GM06990 (cell line): ENCODE data around the gene CBFA2T3.

Experiments used
- DNase-seq: peaks from one replicate; pipeline ENCODE4 v3.0.0-alpha.2; 2011; ENCODE audit not compliant: insufficient read length; ENCODE audit errors: extremely low read depth
- H3K27me3 ChIP-seq: replicated peaks from 2 replicates; pipeline ENCODE4 v1.6.0; 2011; ENCODE audit warnings: low read length; ENCODE audit not compliant: control insufficient read depth, insufficient read depth
- H3K36me3 ChIP-seq: 2 replicates; pipeline ENCODE4 v1.5.1; 2011; ENCODE audit warnings: low read length; ENCODE audit not compliant: control insufficient read depth, insufficient read depth
- H3K4me3 ChIP-seq: replicated peaks from 2 replicates; pipeline ENCODE4 v1.5.1; 2011; ENCODE audit warnings: low read depth, mild to moderate bottlenecking, control low read depth, low read length
- TF ChIP-seq, protein P1 (sequence below): IDR thresholded peaks from 2 replicates; pipeline ENCODE4 v1.5.1; 2011; ENCODE audit warnings: low read length, control low read depth, mild to moderate bottlenecking, inconsistent platforms; ENCODE audit not compliant: insufficient read depth, poor library complexity, severe bottlenecking

The CBFA2T3 gene

GRCh38 chr16:88905563-88905962, 71.4 kb downstream of the CBFA2T3 start:
- peaks cover 3% of the 10 kb centered on the region for H3K36me3 ChIP-seq
- H3K4me3 ChIP-seq: no peak overlapping the region
- TF ChIP-seq, protein P1, sequence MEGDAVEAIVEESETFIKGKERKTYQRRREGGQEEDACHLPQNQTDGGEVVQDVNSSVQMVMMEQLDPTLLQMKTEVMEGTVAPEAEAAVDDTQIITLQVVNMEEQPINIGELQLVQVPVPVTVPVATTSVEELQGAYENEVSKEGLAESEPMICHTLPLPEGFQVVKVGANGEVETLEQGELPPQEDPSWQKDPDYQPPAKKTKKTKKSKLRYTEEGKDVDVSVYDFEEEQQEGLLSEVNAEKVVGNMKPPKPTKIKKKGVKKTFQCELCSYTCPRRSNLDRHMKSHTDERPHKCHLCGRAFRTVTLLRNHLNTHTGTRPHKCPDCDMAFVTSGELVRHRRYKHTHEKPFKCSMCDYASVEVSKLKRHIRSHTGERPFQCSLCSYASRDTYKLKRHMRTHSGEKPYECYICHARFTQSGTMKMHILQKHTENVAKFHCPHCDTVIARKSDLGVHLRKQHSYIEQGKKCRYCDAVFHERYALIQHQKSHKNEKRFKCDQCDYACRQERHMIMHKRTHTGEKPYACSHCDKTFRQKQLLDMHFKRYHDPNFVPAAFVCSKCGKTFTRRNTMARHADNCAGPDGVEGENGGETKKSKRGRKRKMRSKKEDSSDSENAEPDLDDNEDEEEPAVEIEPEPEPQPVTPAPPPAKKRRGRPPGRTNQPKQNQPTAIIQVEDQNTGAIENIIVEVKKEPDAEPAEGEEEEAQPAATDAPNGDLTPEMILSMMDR: no peak
- H3K27me3 ChIP-seq: no peaks in the 10 kb centered on the region
- no peak for DNase-seq

DNA sequence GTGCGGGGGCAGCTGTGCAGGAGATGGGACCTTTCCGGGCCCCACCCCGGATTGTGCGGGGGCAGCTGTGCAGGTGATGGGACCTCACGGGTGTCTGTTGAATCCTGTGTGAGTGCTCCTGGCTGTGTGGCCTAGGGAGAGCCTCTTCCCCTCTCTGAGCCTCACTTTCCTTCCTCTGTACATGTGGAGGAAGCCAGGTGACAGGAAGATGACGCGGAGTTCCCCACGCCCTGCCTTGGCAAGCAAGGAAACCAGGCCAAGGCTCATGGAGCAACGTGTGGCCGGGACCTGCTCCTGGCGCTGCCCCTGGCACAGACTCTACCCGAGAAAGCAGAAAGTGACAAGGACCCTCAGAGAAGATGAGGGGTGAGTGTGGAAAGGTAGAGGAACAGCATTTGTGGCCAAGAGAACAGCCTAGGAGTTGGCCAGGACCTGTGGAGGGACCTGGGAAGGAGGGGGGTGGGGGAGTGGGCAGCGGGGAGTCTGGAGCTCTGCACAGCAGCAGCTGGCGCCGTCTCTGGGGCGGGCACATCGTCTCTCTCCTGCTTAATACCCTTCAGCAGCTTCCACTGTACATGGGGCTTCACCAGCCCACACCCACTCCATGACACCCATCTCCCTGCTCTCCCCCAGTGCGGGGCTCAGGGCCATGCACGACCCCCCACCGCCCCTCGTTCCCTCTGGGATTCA, 72.2 kb downstream of the CBFA2T3 start:
- peaks cover 6% of the 10 kb centered on the region for H3K36me3 ChIP-seq
- no peak overlapping the region for H3K4me3 ChIP-seq
- no peaks in the 10 kb centered on the region for H3K27me3 ChIP-seq
- DNase-seq: no peak
- TF ChIP-seq, protein P1: no peak

DNA sequence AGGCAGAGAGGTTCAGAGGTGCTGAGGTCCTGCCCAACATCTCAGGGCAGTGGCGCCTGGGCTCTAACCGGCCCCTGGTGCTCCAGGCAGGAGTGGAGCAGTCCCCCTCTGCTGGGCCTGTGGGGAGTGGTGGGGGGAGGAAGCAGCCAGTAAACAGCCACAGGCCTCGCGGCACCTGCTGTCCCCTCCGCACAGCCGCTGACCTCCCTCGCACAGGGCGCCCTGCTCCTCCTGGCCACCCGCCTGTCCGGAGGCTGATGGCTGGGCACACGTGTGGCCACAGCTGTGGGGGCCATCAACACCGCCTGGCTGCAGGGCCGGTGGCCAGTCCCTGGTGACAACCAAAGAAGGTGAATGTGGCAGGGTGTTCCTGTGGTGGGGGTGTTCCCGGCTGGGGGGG, 73.7 kb downstream of the CBFA2T3 start:
- Histone ChIP-seq H3K36me3 (peaks cover 8% of the 10 kb centered on the region), H3K4me3 (no peak overlapping the region), H3K27me3 (no peaks in the 10 kb centered on the region)
- TF ChIP-seq, protein P1: no peak
- DNase-seq: no peak

DNA sequence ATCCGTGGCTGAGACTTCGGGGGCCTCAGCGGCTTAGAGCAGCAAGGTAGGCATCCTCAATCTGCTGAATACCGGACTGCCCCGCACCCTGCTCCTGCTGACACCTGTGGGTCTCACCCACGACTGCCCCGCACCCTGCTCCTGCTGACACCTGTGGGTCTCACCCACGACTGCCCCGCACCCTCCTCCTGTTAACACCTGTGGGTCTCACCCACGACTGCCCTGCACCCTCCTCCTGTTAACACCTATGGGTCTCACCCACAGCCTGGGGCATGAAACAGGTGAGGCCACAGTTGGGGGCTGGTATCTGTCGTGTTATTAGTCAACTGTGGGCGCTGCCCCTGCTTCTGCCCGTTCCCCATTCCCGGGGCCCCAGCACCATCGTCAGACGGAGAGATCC, 74.3 kb downstream of the CBFA2T3 start:
- H3K27me3 ChIP-seq: no peaks in the 10 kb centered on the region
- no peak for DNase-seq
- no peak overlapping the region for H3K4me3 ChIP-seq
- TF ChIP-seq, protein P1: no peak
- H3K36me3 ChIP-seq: peaks cover 8% of the 10 kb centered on the region

DNA sequence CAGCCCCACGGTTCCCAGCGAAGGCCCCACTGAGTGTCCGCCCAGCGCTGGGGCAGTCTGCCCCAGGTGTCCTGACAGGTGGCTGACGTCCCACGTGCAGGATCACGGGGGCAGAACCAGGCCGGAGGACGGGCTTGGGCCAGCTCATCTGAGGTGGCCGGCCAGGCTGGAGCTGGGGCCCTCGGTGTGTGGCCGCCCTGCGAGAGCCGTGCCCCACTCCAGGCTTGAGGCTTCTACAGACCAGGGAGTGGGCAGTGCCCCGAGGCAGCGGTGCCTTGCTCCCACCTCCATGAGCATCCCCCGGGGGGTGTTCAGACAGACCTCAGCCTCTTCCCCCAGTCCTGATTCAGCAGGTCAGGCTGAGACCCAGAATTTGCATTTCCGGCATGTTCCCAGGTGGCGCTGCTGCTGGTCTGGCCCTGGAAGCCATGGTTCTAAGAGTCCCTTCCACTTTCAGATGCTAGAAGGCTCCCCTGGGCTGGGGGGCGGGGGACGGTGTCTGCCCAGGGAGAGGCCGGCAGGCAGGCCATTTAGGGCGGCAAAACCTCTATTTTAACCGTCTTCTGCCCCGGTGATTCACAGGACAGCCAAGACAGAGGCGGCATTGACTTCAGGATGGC, 75.2 kb downstream of the CBFA2T3 start:
- Histone ChIP-seq H3K27me3 (no peaks in the 10 kb centered on the region), H3K36me3 (peaks cover 11% of the 10 kb centered on the region), H3K4me3 (no peak overlapping the region)
- DNase-seq: no peak
- TF ChIP-seq, protein P1: no peak
